Right atrium auricular region (tissue), 2 donors: Measurements from ENCODE around the gene SIRT5. TPM values are rescaled to one million over a fixed set of nuclear protein-coding genes. Genes with fewer than 3 reads are reported as not detected.

Experiments
- DNase-seq: peaks from one replicate; pipeline ENCODE4 v3.0.0-alpha.2; 2019; ENCODE audit warnings: low spot score
- H3K27ac ChIP-seq, 2 donors: fragments of 200-600 bp; sonication (generic); 1 replicate in 1 of 2; 2 replicates in 1 of 2; pipeline ENCODE4 v1.5.1; 2016 to 2019
- H3K27me3 ChIP-seq, 2 donors: fragments of 200-600 bp; sonication (generic); one replicate each; pipeline versions ENCODE4 v1.5.1 to v1.6.0; 2017 to 2019
- H3K36me3 ChIP-seq: fragments of 200-600 bp; sonication (generic); one replicate; pipeline ENCODE4 v1.5.1; 2016
- H3K4me1 ChIP-seq, 2 donors: fragments of 200-600 bp; sonication (generic); one replicate each; pipeline versions ENCODE4 v1.5.1 to v1.6.0; 2017 to 2019
- H3K4me3 ChIP-seq, 2 donors: fragments of 200-600 bp; sonication (generic); 1 replicate in 1 of 2; 2 replicates in 1 of 2; pipeline ENCODE4 v1.5.1; 2017 to 2019; ENCODE audit warnings: mild to moderate bottlenecking in 1 of 2, moderate library complexity in 1 of 2
- H3K9me3 ChIP-seq, 2 donors: fragments of 200-600 bp; sonication (generic); one replicate each; pipeline ENCODE4 v1.5.1; 2019
- total RNA-seq, 2 donors: library from RNA; depleted of rRNA; stranded (reverse); fragments of >200 nt; gene quantifications; one replicate each; pipeline ENCODE4 v1.1.0, GENCODE V29; 2016
- TF ChIP-seq, protein P1 (sequence below), 2 donors: fragments of 200-600 bp; sonication (generic); IDR thresholded peaks; one replicate each; pipeline ENCODE4 v1.5.1; 2019; ENCODE audit warnings: antibody characterized with exemption in 2 of 2

The SIRT5 gene
- total RNA-seq, 2 donors from 2014 or later: 17.9 to 31.2 TPM

DNA sequence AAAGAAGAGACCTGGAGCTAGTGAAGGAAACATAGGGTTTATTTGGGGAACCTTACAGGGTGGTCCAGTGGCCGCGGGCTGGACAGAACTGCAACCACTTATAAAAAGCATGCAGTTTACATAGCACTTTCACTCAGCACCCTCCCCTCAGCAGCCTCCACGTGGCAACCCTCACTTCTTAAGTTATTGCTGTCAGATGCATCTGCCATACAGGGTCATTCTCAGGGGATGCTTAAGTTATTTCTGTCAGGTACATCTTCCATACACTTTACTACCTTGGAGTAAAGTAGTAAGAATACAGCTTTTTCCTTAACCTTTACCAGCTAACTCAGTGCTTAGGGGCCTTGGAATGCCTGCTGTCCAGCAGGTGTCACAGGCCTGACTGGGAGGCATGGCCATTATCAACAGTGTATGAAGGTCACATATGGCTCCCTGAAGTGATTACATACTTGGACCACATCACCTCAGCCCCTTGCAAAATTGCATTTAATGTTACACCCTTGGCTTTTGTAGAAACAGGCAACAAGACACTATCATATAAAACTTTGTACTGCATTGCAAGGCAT, 38.7 kb downstream of the SIRT5 start:
- H3K27me3 ChIP-seq: no peaks in the 10 kb centered on the region
- no peaks in the 10 kb centered on the region for H3K9me3 ChIP-seq
- H3K36me3 ChIP-seq: peaks cover 9% of the 10 kb centered on the region
- H3K27ac ChIP-seq: peak overlapping the region in 1 of 2 donors; percentile 87
- H3K4me3 ChIP-seq: no peak overlapping the region
- peaks cover 0 to 29% of the 10 kb centered on the region in 2 donors for H3K4me1 ChIP-seq
- no peak for DNase-seq
- TF ChIP-seq, protein P1, sequence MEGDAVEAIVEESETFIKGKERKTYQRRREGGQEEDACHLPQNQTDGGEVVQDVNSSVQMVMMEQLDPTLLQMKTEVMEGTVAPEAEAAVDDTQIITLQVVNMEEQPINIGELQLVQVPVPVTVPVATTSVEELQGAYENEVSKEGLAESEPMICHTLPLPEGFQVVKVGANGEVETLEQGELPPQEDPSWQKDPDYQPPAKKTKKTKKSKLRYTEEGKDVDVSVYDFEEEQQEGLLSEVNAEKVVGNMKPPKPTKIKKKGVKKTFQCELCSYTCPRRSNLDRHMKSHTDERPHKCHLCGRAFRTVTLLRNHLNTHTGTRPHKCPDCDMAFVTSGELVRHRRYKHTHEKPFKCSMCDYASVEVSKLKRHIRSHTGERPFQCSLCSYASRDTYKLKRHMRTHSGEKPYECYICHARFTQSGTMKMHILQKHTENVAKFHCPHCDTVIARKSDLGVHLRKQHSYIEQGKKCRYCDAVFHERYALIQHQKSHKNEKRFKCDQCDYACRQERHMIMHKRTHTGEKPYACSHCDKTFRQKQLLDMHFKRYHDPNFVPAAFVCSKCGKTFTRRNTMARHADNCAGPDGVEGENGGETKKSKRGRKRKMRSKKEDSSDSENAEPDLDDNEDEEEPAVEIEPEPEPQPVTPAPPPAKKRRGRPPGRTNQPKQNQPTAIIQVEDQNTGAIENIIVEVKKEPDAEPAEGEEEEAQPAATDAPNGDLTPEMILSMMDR (IDR thresholded peaks at IDR 0.05): no peak

DNA sequence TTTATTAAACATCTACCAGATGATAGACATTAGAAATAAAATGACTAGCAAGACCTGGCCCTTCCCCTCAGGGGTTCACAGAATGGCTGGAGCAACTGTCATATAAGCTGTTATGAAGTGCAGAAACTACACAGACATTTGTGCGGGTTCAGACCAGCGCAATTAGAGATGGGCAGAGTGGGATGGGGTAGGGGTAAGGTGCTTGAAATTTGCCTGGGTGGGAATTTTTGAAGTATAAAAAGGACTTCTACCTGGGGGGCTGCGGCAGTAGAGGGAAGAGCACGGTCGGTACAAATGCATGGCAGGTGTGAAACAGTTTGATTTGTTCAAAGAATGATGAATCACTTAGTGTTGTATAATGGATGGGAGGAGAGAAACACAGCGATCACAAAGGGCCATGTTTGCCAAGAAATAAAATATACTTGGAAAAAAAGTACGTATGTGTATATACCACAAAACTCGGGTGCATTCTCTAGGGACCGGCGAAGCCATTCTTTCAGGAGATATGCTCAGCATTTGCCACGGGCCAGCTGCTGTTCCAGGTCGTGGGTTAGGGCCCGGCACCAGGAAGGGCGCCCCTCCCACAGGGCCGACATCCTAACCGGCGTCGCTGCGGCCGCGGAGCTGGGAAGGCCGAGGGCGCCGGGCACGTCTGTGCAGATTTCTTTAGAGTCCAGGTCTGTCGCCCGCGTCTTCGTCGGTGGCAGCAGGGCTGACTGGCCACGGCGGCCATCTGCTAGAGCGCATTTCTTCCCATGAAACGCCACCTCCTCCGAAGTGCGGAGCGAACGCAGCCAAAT, 39.9 kb downstream of the SIRT5 start:
- no peaks in the 10 kb centered on the region for H3K27me3 ChIP-seq
- peaks cover 0 to 29% of the 10 kb centered on the region in 2 donors for H3K4me1 ChIP-seq

DNA sequence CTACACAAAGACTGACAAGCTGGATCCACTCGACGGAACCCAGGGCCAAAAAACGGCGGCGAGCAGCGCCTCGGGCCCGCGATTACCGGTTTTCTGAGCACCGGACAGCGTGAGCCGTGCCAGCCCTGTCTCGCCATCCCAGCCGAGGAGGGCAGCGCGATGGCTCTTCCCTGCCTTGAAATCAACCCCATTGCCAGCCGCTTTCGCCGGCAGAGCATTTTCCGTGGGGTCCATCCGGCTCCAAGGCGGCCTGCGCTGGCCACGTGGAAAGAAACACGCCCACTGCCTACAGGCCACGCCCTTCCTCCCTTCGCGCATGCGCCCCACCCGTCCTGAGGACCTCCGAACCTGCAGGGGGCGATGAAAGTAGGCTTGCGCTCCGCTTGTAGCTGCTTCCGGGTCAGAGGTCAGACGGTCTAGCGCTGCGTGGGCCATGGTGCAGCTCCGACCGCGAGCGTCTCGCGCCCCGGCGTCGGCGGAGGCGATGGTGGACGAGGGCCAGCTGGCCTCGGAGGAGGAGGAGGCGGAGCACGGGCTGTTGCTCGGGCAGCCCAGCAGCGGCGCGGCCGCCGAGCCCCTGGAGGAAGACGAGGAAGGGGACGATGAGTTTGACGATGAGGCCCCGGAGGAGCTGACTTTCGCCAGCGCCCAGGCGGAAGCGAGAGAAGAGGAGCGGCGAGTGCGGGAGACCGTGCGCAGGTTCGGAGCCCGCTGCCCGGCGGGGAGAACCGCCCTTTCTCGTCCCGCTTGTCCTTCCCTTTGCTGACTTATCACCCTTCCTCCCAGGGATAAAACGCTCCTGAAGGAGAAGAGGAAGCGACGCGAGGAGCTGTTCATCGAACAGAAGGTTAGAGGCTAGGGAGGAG, 40.8 kb downstream of the SIRT5 start, which contains the start of gene NOL7:
Gene NOL7, plus strand, starts transcription at position 410 of the 866 bp plus-strand sequence. Its CDS starts 24 bp downstream, at position 434.
- TF ChIP-seq, protein P1 (IDR thresholded peaks at IDR 0.05): peak; percentile 79 to 88
- DNase-seq: peak; percentile 97
- Histone ChIP-seq H3K9me3 (no peaks in the 10 kb centered on the region), H3K36me3 (peaks cover 26% of the 10 kb centered on the region), H3K27me3 (no peaks in the 10 kb centered on the region), H3K27ac (peak within 1 kb of the TSS; percentile 88), H3K4me3 (peak within 1 kb of the TSS; percentile 79 to 80), H3K4me1 (peaks cover 0 to 29% of the 10 kb centered on the region in 2 donors)

More for the DNA sequence above, 39.9 kb downstream of the SIRT5 start:
- no peaks in the 10 kb centered on the region for H3K9me3 ChIP-seq
- TF ChIP-seq, protein P1 (IDR thresholded peaks at IDR 0.05): no peak
- H3K36me3 ChIP-seq: peaks cover 19% of the 10 kb centered on the region
- peak overlapping the region; percentile 88 for H3K27ac ChIP-seq
- peak; percentile 65 for DNase-seq
- peak overlapping the region; percentile 79 to 80 for H3K4me3 ChIP-seq

DNA sequence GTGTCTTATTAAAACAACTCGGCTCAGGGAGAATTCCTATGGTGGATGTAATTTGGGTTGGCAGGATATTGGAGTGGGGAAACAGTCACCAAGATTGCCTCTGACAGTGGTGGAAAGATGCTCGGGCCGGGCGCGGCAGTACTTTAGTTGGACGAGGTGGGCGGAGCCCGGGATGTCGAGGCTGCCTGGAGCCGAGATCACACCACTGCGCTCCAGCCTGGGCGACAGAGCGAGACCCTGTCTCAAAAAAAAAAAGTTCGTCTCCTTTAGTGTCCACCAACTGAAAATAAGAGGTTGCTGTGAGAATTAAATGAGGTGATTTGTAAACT, 41.4 kb downstream of the SIRT5 start:
- TF ChIP-seq, protein P1 (IDR thresholded peaks at IDR 0.05): no peak
- peak overlapping the region; percentile 88 for H3K27ac ChIP-seq
- no peaks in the 10 kb centered on the region for H3K27me3 ChIP-seq
- peaks cover 32% of the 10 kb centered on the region for H3K36me3 ChIP-seq
- peak overlapping the region; percentile 79 to 80 for H3K4me3 ChIP-seq
- H3K9me3 ChIP-seq: no peaks in the 10 kb centered on the region
- peaks cover 0 to 29% of the 10 kb centered on the region in 2 donors for H3K4me1 ChIP-seq
- peak; percentile 71 for DNase-seq

DNA sequence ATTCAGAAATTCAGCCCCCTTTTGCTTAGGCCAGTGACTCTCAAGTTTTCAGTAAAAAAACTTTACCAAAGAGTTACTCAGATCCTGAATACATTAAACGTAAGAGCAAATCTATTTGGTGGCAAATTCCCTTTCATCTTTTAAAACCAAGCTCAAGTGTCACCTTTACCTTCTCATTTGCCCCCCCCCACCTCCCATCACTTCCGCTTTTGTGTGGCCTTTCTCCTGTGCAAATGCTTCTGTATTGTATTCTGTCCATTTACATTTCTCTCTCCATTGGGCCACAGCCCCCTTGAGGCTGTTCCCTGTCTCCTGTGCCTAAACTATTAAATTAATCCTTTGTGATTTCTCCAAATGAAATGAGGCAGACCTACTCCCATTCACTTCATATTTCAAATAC, 42.7 kb downstream of the SIRT5 start:
- DNase-seq: no peak
- no peak overlapping the region for H3K4me3 ChIP-seq
- no peaks in the 10 kb centered on the region for H3K27me3 ChIP-seq
- peaks cover 0 to 29% of the 10 kb centered on the region in 2 donors for H3K4me1 ChIP-seq
- TF ChIP-seq, protein P1 (IDR thresholded peaks at IDR 0.05): no peak
- no peaks in the 10 kb centered on the region for H3K9me3 ChIP-seq
- H3K36me3 ChIP-seq: peaks cover 45% of the 10 kb centered on the region
- H3K27ac ChIP-seq: no peak overlapping the region
